ENCODE results near the gene NAA16. TPM values are rescaled to one million over a fixed set of nuclear protein-coding genes. Genes with fewer than 3 reads are reported as not detected.

The NAA16 gene
- total RNA-seq, 1 donor from 2014 or later, result 22.3 TPM

DNA sequence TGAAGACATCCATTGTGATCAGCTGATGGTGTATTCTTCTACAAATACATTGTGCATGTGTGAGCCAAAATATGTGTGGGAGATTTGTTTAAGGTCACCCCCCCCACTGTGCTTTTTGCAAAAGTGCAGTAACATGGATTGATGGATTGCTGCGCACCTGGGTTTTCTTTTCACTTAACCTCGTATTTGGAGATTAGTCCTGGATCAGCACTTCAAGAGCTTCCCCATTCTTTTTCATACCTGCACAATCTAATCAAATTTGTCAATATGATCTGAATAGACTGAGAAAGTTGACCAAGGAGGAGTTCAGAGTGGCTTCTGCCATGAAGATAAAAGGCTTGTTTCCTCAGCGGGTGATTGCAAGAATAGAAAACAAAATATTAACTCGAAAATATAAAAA, 23.7 kb downstream of the NAA16 start:
- H3K36me3 Mint-ChIP-seq (ENCODE audit: unreplicated experiment), result no peaks in the 10 kb centered on the region
- no peaks in the 10 kb centered on the region for H3K4me1 Mint-ChIP-seq (ENCODE audit: low read depth, unreplicated experiment)
- no peak for DNase-seq
- no peak overlapping the region for H3K4me3 Mint-ChIP-seq (ENCODE audit: unreplicated experiment)
- H3K9me3 Mint-ChIP-seq (ENCODE audit: unreplicated experiment), result no peaks in the 10 kb centered on the region
- TF ChIP-seq, protein P1, sequence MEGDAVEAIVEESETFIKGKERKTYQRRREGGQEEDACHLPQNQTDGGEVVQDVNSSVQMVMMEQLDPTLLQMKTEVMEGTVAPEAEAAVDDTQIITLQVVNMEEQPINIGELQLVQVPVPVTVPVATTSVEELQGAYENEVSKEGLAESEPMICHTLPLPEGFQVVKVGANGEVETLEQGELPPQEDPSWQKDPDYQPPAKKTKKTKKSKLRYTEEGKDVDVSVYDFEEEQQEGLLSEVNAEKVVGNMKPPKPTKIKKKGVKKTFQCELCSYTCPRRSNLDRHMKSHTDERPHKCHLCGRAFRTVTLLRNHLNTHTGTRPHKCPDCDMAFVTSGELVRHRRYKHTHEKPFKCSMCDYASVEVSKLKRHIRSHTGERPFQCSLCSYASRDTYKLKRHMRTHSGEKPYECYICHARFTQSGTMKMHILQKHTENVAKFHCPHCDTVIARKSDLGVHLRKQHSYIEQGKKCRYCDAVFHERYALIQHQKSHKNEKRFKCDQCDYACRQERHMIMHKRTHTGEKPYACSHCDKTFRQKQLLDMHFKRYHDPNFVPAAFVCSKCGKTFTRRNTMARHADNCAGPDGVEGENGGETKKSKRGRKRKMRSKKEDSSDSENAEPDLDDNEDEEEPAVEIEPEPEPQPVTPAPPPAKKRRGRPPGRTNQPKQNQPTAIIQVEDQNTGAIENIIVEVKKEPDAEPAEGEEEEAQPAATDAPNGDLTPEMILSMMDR (IDR thresholded peaks at IDR 0.05; ENCODE audit: partially characterized antibody, unreplicated experiment), result no peak
- H3K27me3 Mint-ChIP-seq (ENCODE audit: unreplicated experiment), result no peaks in the 10 kb centered on the region
- H3K27ac Mint-ChIP-seq (ENCODE audit: unreplicated experiment), result no peak overlapping the region

GRCh38 chr13:41344358-41344757, 33.3 kb downstream of the NAA16 start:
- no peak for DNase-seq

GRCh38 chr13:41345165-41345913, 34.3 kb downstream of the NAA16 start:
- H3K4me1 Mint-ChIP-seq (ENCODE audit: low read depth, unreplicated experiment), result peaks cover 4% of the 10 kb centered on the region
- H3K9me3 Mint-ChIP-seq (ENCODE audit: unreplicated experiment), result no peaks in the 10 kb centered on the region
- DNase-seq, result no peak
- H3K27me3 Mint-ChIP-seq (ENCODE audit: unreplicated experiment), result peaks cover 1% of the 10 kb centered on the region
- TF ChIP-seq, protein P1 (IDR thresholded peaks at IDR 0.05; ENCODE audit: partially characterized antibody, unreplicated experiment), result no peak
- H3K36me3 Mint-ChIP-seq (ENCODE audit: unreplicated experiment), result no peaks in the 10 kb centered on the region
- no peak overlapping the region for H3K27ac Mint-ChIP-seq (ENCODE audit: unreplicated experiment)
- no peak overlapping the region for H3K4me3 Mint-ChIP-seq (ENCODE audit: unreplicated experiment)

More at GRCh38 chr13:41344358-41344757, 33.3 kb downstream of the NAA16 start:
- TF ChIP-seq, protein P1 (IDR thresholded peaks at IDR 0.05; ENCODE audit: partially characterized antibody, unreplicated experiment), result no peak
- no peak overlapping the region for H3K4me3 Mint-ChIP-seq (ENCODE audit: unreplicated experiment)
- peaks cover 1% of the 10 kb centered on the region for H3K27me3 Mint-ChIP-seq (ENCODE audit: unreplicated experiment)
- peaks cover 5% of the 10 kb centered on the region for H3K4me1 Mint-ChIP-seq (ENCODE audit: low read depth, unreplicated experiment)
- H3K27ac Mint-ChIP-seq (ENCODE audit: unreplicated experiment), result no peak overlapping the region
- no peaks in the 10 kb centered on the region for H3K36me3 Mint-ChIP-seq (ENCODE audit: unreplicated experiment)
- H3K9me3 Mint-ChIP-seq (ENCODE audit: unreplicated experiment), result no peaks in the 10 kb centered on the region

DNA sequence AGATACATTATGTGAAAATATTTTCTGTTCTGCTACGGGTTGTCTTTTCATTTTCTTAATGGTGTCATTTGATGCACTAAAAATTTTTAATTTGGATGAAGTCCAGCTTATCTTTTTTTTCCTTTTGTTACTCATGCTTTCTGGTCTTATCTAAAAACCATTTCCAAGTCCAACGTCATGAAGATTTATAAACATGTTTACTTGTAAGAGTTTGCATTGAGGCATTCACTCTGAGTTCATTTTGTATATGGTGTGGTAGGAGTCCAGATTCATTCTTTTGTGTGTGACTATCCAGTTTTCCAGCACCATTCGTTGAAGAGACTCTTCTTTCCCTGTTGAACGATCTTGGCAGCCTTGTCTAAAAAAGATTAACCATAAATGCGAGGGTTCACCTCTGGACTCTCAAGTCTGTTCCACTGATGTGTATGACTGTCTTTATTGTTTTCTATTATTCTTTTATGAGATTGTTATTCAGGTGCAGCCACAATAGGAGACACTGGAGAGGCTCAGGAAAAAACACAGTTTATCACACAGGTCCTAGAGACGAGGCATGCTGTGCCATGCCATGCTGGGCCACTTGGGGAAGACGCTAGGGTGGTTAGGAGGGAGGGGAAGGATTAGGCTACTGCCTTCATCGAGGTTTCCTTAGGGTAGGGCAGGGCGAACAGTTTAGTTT, 35.0 kb downstream of the NAA16 start:
- TF ChIP-seq, protein P1 (IDR thresholded peaks at IDR 0.05; ENCODE audit: partially characterized antibody, unreplicated experiment), result no peak
- Mint-ChIP-seq H3K4me3 (ENCODE audit: unreplicated experiment) (no peak overlapping the region), H3K4me1 (ENCODE audit: low read depth, unreplicated experiment) (peaks cover 3% of the 10 kb centered on the region), H3K27me3 (ENCODE audit: unreplicated experiment) (peaks cover 3% of the 10 kb centered on the region), H3K36me3 (ENCODE audit: unreplicated experiment) (no peaks in the 10 kb centered on the region), H3K27ac (ENCODE audit: unreplicated experiment) (no peak overlapping the region), H3K9me3 (ENCODE audit: unreplicated experiment) (no peaks in the 10 kb centered on the region)
- DNase-seq, result no peak

All from glutamatergic neuron (in vitro differentiated cells).